ENCODE data around the gene FLAD1.
A peak's percentile ranks its signal among the peaks of the same experiment; 100 is the strongest.

FLAD1 gene

GRCh38 chr1:154982897-154983648 lies at the start of gene FLAD1:
FLAD1 (plus strand) TSS chr1:154983344; CDS start chr1:154983695, 351 bp downstream.
- Histone ChIP-seq H3K27me3 (ENCODE audit: low read depth, low read length) (no peaks in the 10 kb centered on the region), H3K9ac (ENCODE audit: low read length) (peak within 1 kb of the TSS; percentile 88), H3K27ac (ENCODE audit: low read length) (peak within 1 kb of the TSS; percentile 79), H2AFZ (ENCODE audit: low read depth, low read length) (peak within 1 kb of the TSS; percentile 77), H3K4me2 (ENCODE audit: low read length) (peak within 1 kb of the TSS; percentile 98), H4K20me1 (ENCODE audit: insufficient read depth, low read length) (no peaks in the 10 kb centered on the region), H3K4me1 (ENCODE audit: low read length) (peaks cover 15% of the 10 kb centered on the region), H3K36me3 (replicated peaks; ENCODE audit: low read depth, low read length) (peaks cover 25% of the 10 kb centered on the region), H3K9me3 (ENCODE audit: insufficient read depth, low read length) (no peaks in the 10 kb centered on the region), H3K79me2 (ENCODE audit: low read length) (peaks cover 75% of the 10 kb centered on the region), H3K4me3 (ENCODE audit: low read length) (peak within 1 kb of the TSS; percentile 91)
- TF ChIP-seq, protein P1, sequence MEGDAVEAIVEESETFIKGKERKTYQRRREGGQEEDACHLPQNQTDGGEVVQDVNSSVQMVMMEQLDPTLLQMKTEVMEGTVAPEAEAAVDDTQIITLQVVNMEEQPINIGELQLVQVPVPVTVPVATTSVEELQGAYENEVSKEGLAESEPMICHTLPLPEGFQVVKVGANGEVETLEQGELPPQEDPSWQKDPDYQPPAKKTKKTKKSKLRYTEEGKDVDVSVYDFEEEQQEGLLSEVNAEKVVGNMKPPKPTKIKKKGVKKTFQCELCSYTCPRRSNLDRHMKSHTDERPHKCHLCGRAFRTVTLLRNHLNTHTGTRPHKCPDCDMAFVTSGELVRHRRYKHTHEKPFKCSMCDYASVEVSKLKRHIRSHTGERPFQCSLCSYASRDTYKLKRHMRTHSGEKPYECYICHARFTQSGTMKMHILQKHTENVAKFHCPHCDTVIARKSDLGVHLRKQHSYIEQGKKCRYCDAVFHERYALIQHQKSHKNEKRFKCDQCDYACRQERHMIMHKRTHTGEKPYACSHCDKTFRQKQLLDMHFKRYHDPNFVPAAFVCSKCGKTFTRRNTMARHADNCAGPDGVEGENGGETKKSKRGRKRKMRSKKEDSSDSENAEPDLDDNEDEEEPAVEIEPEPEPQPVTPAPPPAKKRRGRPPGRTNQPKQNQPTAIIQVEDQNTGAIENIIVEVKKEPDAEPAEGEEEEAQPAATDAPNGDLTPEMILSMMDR (IDR thresholded peaks at IDR 0.05; ENCODE audit: low read depth, low read length): no peak
- no peak for TF ChIP-seq EZH2phosphoT487 (IDR thresholded peaks at IDR 0.05; ENCODE audit: low read depth)

GRCh38 chr1:154934358-154934948 lies 48.7 kb upstream of the FLAD1 start:
- Histone ChIP-seq H3K9me3 (ENCODE audit: insufficient read depth, low read length) (no peaks in the 10 kb centered on the region), H3K27me3 (ENCODE audit: low read depth, low read length) (no peaks in the 10 kb centered on the region), H3K4me1 (ENCODE audit: low read length) (peaks cover 14% of the 10 kb centered on the region), H3K4me3 (ENCODE audit: low read length) (no peak overlapping the region), H3K27ac (ENCODE audit: low read length) (no peak overlapping the region), H4K20me1 (ENCODE audit: insufficient read depth, low read length) (no peaks in the 10 kb centered on the region), H3K36me3 (replicated peaks; ENCODE audit: low read depth, low read length) (peaks cover 5% of the 10 kb centered on the region), H3K4me2 (ENCODE audit: low read length) (no peak overlapping the region), H2AFZ (ENCODE audit: low read depth, low read length) (no peak overlapping the region), H3K9ac (ENCODE audit: low read length) (no peak overlapping the region), H3K79me2 (ENCODE audit: low read length) (peaks cover 14% of the 10 kb centered on the region)
- TF ChIP-seq EZH2phosphoT487 (IDR thresholded peaks at IDR 0.05; ENCODE audit: low read depth): no peak
- TF ChIP-seq, protein P1 (IDR thresholded peaks at IDR 0.05; ENCODE audit: low read depth, low read length): no peak

DNA sequence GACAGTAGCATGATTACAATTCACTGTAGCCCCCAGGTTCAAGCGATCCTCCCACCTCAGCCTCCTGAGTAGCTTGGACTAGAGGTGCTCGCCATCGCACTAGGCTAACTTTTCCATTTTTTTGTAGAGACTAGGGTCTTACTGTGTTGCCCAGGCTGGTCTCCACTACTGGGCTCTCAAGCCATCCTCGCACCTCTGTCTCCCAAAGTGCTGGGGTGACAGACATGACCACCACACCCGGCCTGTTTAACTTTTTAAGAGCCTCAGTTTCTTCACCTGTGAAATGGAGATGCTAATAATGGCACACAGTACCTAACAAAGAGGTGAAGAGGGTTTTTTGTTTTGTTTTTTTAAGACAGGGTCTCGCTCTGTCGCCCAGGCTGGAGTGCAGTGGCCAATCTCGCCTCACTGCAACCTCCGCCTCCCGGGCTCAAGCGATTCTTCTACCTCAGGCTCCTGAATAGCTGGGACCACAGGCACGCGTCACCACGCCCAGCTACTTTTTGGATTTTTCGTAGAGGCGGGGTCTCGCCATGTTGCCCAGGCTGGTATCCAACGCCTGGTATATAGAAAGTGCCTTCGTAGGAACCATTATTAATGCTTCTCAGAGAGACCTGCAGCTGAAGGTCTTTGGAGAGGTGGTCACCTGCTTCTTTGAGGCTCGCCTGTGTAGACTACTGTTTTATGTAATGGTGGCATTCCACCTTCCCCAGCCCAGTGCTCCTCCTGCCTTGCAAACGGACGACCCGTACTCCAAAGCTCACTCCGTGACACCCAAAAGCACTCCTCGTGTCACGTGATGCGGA lies 47.2 kb upstream of the FLAD1 start:
- Histone ChIP-seq H3K79me2 (ENCODE audit: low read length) (peaks cover 14% of the 10 kb centered on the region), H2AFZ (ENCODE audit: low read depth, low read length) (peak overlapping the region; percentile 83), H3K9ac (ENCODE audit: low read length) (peak overlapping the region; percentile 84), H3K27ac (ENCODE audit: low read length) (peak overlapping the region; percentile 81), H3K4me2 (ENCODE audit: low read length) (peak overlapping the region; percentile 84), H3K36me3 (replicated peaks; ENCODE audit: low read depth, low read length) (peaks cover 3% of the 10 kb centered on the region), H3K9me3 (ENCODE audit: insufficient read depth, low read length) (no peaks in the 10 kb centered on the region), H3K4me1 (ENCODE audit: low read length) (peaks cover 25% of the 10 kb centered on the region), H3K4me3 (ENCODE audit: low read length) (peak overlapping the region; percentile 78), H4K20me1 (ENCODE audit: insufficient read depth, low read length) (no peaks in the 10 kb centered on the region), H3K27me3 (ENCODE audit: low read depth, low read length) (no peaks in the 10 kb centered on the region)
- no peak for TF ChIP-seq EZH2phosphoT487 (IDR thresholded peaks at IDR 0.05; ENCODE audit: low read depth)
- TF ChIP-seq, protein P1 (IDR thresholded peaks at IDR 0.05; ENCODE audit: low read depth, low read length): no peak
